H9 (cell line): ENCODE results near the gene NHSL2. TPM values are rescaled to one million over a fixed set of nuclear protein-coding genes. Genes with fewer than 3 reads are reported as not detected.

Experiments
- DNase-seq: peaks from one replicate; pipeline ENCODE4 v3.0.0-alpha.2; 2017
- H2AFZ ChIP-seq: one replicate; pipeline ENCODE4 v1.6.1; 2013; ENCODE audit warnings: mild to moderate bottlenecking, low read length, control low read depth, moderate library complexity
- H2AK5ac ChIP-seq: 2 replicates; pipeline ENCODE4 v1.6.1; 2013; ENCODE audit warnings: low read length, control low read depth, mixed read lengths; ENCODE audit not compliant: insufficient read length
- H2BK120ac ChIP-seq: one replicate; pipeline ENCODE4 v1.6.1; 2013; ENCODE audit warnings: low read depth, mild to moderate bottlenecking, low read length, control low read depth, inconsistent platforms; ENCODE audit not compliant: poor library complexity, severe bottlenecking
- H2BK12ac ChIP-seq: 2 replicates; pipeline ENCODE4 v1.6.1; 2013; ENCODE audit warnings: low read length, control low read depth, mixed read lengths, low read depth; ENCODE audit not compliant: insufficient read length
- H2BK15ac ChIP-seq: 2 replicates; pipeline ENCODE4 v1.6.1; 2013; ENCODE audit warnings: low read depth, low read length, control low read depth
- H2BK20ac ChIP-seq: one replicate; pipeline ENCODE4 v1.6.1; 2013; ENCODE audit warnings: low read depth, mild to moderate bottlenecking, low read length, control low read depth, inconsistent platforms; ENCODE audit not compliant: poor library complexity, severe bottlenecking
- H2BK5ac ChIP-seq: 2 replicates; pipeline ENCODE4 v1.6.1; 2013; ENCODE audit warnings: low read length, control low read depth, mixed read lengths; ENCODE audit not compliant: insufficient read length
- H3K14ac ChIP-seq: 2 replicates; pipeline ENCODE4 v1.6.1; 2013; ENCODE audit warnings: low read length, control low read depth; ENCODE audit not compliant: insufficient read depth
- H3K18ac ChIP-seq: 2 replicates; pipeline ENCODE4 v1.6.1; 2013; ENCODE audit warnings: low read depth, mild to moderate bottlenecking, mixed read lengths, low read length, control low read depth; ENCODE audit not compliant: insufficient read length
- H3K23ac ChIP-seq: 2 replicates; pipeline ENCODE4 v1.6.1; 2013; ENCODE audit warnings: low read length, control low read depth, mixed read lengths, low read depth; ENCODE audit not compliant: insufficient read length
- H3K23me2 ChIP-seq: 2 replicates; pipeline ENCODE4 v1.6.1; 2013; ENCODE audit warnings: low read depth, mild to moderate bottlenecking, mixed read lengths, low read length, control low read depth; ENCODE audit not compliant: insufficient read length, poor library complexity, severe bottlenecking
- H3K27ac ChIP-seq: 2 replicates; pipeline ENCODE4 v1.5.1; 2013; ENCODE audit warnings: low read length, control low read depth, mixed read lengths, low read depth; ENCODE audit not compliant: insufficient read length
- H3K27me3 ChIP-seq: 2 replicates; pipeline ENCODE4 v1.6.1; 2013; ENCODE audit warnings: low read length, control low read depth, inconsistent platforms; ENCODE audit not compliant: insufficient read depth
- H3K4ac ChIP-seq: 2 replicates; pipeline ENCODE4 v1.6.1; 2013; ENCODE audit warnings: low read depth, mild to moderate bottlenecking, control low read depth, inconsistent platforms, low read length, moderate library complexity
- H3K4me1 ChIP-seq: 2 replicates; pipeline ENCODE4 v1.6.1; 2013; ENCODE audit warnings: low read length, control low read depth, inconsistent platforms; ENCODE audit not compliant: insufficient read depth
- H3K4me2 ChIP-seq: 2 replicates; pipeline ENCODE4 v1.6.1; 2013; ENCODE audit warnings: low read length, control low read depth, mixed read lengths; ENCODE audit not compliant: insufficient read length, insufficient read depth
- H3K56ac ChIP-seq: 2 replicates; pipeline ENCODE4 v1.6.1; 2013; ENCODE audit warnings: low read depth, mild to moderate bottlenecking, mixed read lengths, low read length, control low read depth; ENCODE audit not compliant: insufficient read length
- H3K79me1 ChIP-seq: 2 replicates; pipeline ENCODE4 v1.6.1; 2013; ENCODE audit warnings: low read depth, mild to moderate bottlenecking, moderate library complexity, low read length, control low read depth, inconsistent platforms; ENCODE audit not compliant: insufficient read depth, poor library complexity, severe bottlenecking
- H3K79me2 ChIP-seq: 2 replicates; pipeline ENCODE4 v1.6.1; 2013; ENCODE audit warnings: low read length, control low read depth, inconsistent platforms; ENCODE audit not compliant: insufficient read depth
- H3K9ac ChIP-seq: 2 replicates; pipeline ENCODE4 v1.6.1; 2013; ENCODE audit warnings: low read length, control low read depth, mixed read lengths; ENCODE audit not compliant: insufficient read length; ENCODE audit errors: extremely low read depth
- H3K9me3 ChIP-seq: one replicate; pipeline ENCODE4 v1.6.1; 2013; ENCODE audit warnings: low read depth, low read length, inconsistent platforms; ENCODE audit not compliant: control insufficient read depth
- H3T11ph ChIP-seq: one replicate; pipeline ENCODE4 v1.6.1; 2013; ENCODE audit warnings: mild to moderate bottlenecking, low read length, control low read depth, inconsistent platforms
- H4K20me1 ChIP-seq: one replicate; pipeline ENCODE4 v1.6.1; 2013; ENCODE audit not compliant: control insufficient read depth, insufficient read length, insufficient read depth
- H4K5ac ChIP-seq: 2 replicates; pipeline ENCODE4 v1.6.1; 2013; ENCODE audit warnings: low read depth, mild to moderate bottlenecking, mixed read lengths, low read length, control low read depth; ENCODE audit not compliant: insufficient read length
- H4K8ac ChIP-seq: replicated peaks from 2 replicates; pipeline ENCODE4 v1.6.1; 2013; ENCODE audit warnings: low read length, control low read depth, mixed read lengths, low read depth; ENCODE audit not compliant: insufficient read length
- H4K91ac ChIP-seq: 2 replicates; pipeline ENCODE4 v1.6.1; 2013; ENCODE audit warnings: low read depth, mild to moderate bottlenecking, moderate library complexity, mixed read lengths, low read length, control low read depth; ENCODE audit not compliant: insufficient read length
- H3K27ac Mint-ChIP-seq, 3 experiments: 2 replicates in 2 of 3; 3 replicates in 1 of 3; pipeline ENCODE4 v1.8.0; 2020 to 2021; ENCODE audit warnings: mixed read lengths in 3 of 3, mild to moderate bottlenecking in 1 of 3, moderate library complexity in 1 of 3
- H3K27me3 Mint-ChIP-seq: 2 replicates; pipeline ENCODE4 v1.8.0; 2021; ENCODE audit warnings: low read depth, mild to moderate bottlenecking, moderate library complexity, mixed read lengths
- H3K36me3 Mint-ChIP-seq, 3 experiments: 2 replicates in 2 of 3; 3 replicates in 1 of 3; pipeline ENCODE4 v1.8.0; 2020 to 2021; ENCODE audit warnings: low read depth in 3 of 3, mixed read lengths in 3 of 3; ENCODE audit not compliant: insufficient read depth in 1 of 3
- H3K4me1 Mint-ChIP-seq, 2 experiments: 2 replicates each; pipeline ENCODE4 v1.8.0; 2020; ENCODE audit warnings: mixed read lengths in 2 of 2
- H3K4me3 Mint-ChIP-seq, 2 experiments: 2 replicates in 1 of 2; 3 replicates in 1 of 2; pipeline ENCODE4 v1.8.0; 2020 to 2021; ENCODE audit warnings: mild to moderate bottlenecking in 2 of 2, mixed read lengths in 2 of 2, moderate library complexity in 1 of 2
- H3K9me3 Mint-ChIP-seq, 2 experiments: 2 replicates in 1 of 2; 3 replicates in 1 of 2; pipeline ENCODE4 v1.8.0; 2020; ENCODE audit warnings: mild to moderate bottlenecking in 2 of 2, mixed read lengths in 2 of 2, moderate library complexity in 1 of 2
- WGBS: extraction: QIAGEN DNeasy Blood & Tissue Kit; methylation state at CpG from one replicate; pipeline ENCODE4 v1.1.7; 2013; ENCODE audit warnings: missing lambda C conversion rate, low lambda C conversion rate, mixed read lengths; ENCODE audit not compliant: insufficient read length; ENCODE audit errors: extremely low coverage; 5-methylcytosine and 5-hydroxymethylcytosine counted together
- total RNA-seq: library from RNA; stranded (reverse); gene quantifications from 2 replicates; pipeline ENCODE4 v1.2.1, GENCODE V29; 2021
- TF ChIP-seq, protein P1 (sequence below): fragments of 200-600 bp; sonication (generic); conservative IDR thresholded peaks from 3 replicates; pipeline ENCODE4 v1.8.0; 2021; ENCODE audit warnings: antibody characterized with exemption, mild to moderate bottlenecking

The NHSL2 gene
- total RNA-seq, 1 experiment from 2014 or later, result 6.4 TPM

DNA sequence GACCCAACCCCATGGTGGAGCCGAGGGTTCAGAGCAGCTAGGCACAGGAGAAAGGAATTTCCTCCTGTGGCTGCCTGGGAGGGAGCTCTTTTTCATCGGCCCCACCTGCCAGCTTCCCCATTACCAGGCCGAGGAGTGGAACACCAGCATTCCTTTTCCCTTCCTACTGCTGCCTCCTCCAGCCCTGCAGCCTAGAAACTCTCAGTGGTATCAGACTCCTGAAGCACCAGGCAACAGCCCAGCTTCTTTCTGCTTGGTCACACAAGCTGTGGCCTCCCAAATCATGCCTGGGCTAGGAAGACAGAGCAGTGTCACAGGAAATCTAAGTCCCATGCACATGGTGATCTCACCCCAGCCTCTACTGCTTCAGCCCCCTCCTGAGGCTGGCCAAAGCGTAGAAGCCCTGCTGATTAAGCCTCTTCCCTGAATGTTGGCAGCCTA lies 191.0 kb downstream of the NHSL2 start:
- peak; percentile 44 for DNase-seq
- Histone ChIP-seq H3K4ac (no peak overlapping the region), H3K23me2 (no peaks in the 10 kb centered on the region), H3K79me2 (no peaks in the 10 kb centered on the region), H3K14ac (peak overlapping the region; percentile 65; the same call in 1 of the 2 replicates), H3K23ac (no peak overlapping the region), H3K9ac (no peak overlapping the region), H2BK15ac (no peak overlapping the region), H2BK20ac (no peak overlapping the region), H3K56ac (no peak overlapping the region), H4K20me1 (no peaks in the 10 kb centered on the region), H3K4me1 (no peaks in the 10 kb centered on the region; the same call in 1 of the 2 replicates), H3K27me3 (no peaks in the 10 kb centered on the region), H2AK5ac (no peak overlapping the region), H2AFZ (no peak overlapping the region), H3T11ph (no peak overlapping the region), H3K27ac (no peak overlapping the region), H4K5ac (no peak overlapping the region), H4K91ac (no peak overlapping the region), H3K79me1 (no peaks in the 10 kb centered on the region), H2BK12ac (no peak overlapping the region), H4K8ac (no peak overlapping the region), H2BK120ac (no peak overlapping the region), H3K18ac (no peak overlapping the region), H3K4me2 (no peak overlapping the region), H3K9me3 (peaks cover 34% of the 10 kb centered on the region), H2BK5ac (no peak overlapping the region)
- Mint-ChIP-seq H3K9me3 (peaks cover 71 to 73% of the 10 kb centered on the region in 2 experiments), H3K4me1 (peaks cover 12 to 13% of the 10 kb centered on the region in 2 experiments), H3K27me3 (no peaks in the 10 kb centered on the region; the same call in 1 of the 2 replicates), H3K27ac (peak overlapping the region in 2 of 3 experiments; percentile 44 to 86; a peak in 3 of 7 replicates), H3K4me3 (no peak overlapping the region), H3K36me3 (peaks cover 4 to 13% (median 5%) of the 10 kb centered on the region in 3 experiments; a peak in 5 of 7 replicates)
- WGBS, result no CpG with 5 or more reads among the region's 4 CpGs
- TF ChIP-seq, protein P1, sequence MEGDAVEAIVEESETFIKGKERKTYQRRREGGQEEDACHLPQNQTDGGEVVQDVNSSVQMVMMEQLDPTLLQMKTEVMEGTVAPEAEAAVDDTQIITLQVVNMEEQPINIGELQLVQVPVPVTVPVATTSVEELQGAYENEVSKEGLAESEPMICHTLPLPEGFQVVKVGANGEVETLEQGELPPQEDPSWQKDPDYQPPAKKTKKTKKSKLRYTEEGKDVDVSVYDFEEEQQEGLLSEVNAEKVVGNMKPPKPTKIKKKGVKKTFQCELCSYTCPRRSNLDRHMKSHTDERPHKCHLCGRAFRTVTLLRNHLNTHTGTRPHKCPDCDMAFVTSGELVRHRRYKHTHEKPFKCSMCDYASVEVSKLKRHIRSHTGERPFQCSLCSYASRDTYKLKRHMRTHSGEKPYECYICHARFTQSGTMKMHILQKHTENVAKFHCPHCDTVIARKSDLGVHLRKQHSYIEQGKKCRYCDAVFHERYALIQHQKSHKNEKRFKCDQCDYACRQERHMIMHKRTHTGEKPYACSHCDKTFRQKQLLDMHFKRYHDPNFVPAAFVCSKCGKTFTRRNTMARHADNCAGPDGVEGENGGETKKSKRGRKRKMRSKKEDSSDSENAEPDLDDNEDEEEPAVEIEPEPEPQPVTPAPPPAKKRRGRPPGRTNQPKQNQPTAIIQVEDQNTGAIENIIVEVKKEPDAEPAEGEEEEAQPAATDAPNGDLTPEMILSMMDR, result no peak
